Neural crest cell (in vitro differentiated cells): ENCODE results near the gene EPAS1. TPM values are rescaled to one million over a fixed set of nuclear protein-coding genes. Genes with fewer than 3 reads are reported as not detected.

Source experiments
- DNase-seq: peaks from one replicate; pipeline ENCODE4 v3.0.0; 2021; ENCODE audit warnings: low read depth, mixed read lengths, low spot score
- H3K27ac Mint-ChIP-seq: one replicate; pipeline ENCODE4 v1.8.0; 2021; ENCODE audit warnings: mild to moderate bottlenecking, mixed read lengths; ENCODE audit not compliant: unreplicated experiment
- H3K27me3 Mint-ChIP-seq: 2 replicates; pipeline ENCODE4 v1.8.0; 2021; ENCODE audit warnings: low read depth, mild to moderate bottlenecking, mixed read lengths
- H3K36me3 Mint-ChIP-seq: 2 replicates; pipeline ENCODE4 v1.8.0; 2021; ENCODE audit warnings: low read depth, mild to moderate bottlenecking, mixed read lengths
- H3K4me1 Mint-ChIP-seq: 2 replicates; pipeline ENCODE4 v1.8.0; 2021; ENCODE audit warnings: mixed read lengths
- H3K4me3 Mint-ChIP-seq: one replicate; pipeline ENCODE4 v1.8.0; 2021; ENCODE audit warnings: mild to moderate bottlenecking, mixed read lengths
- H3K9me3 Mint-ChIP-seq: 2 replicates; pipeline ENCODE4 v1.8.0; 2021; ENCODE audit warnings: mixed read lengths
- total RNA-seq: library from RNA; stranded (reverse); gene quantifications from 2 replicates; pipeline ENCODE4 v1.2.1, GENCODE V29; 2021
- TF ChIP-seq, protein P1 (sequence below): fragments of 200-600 bp; sonication (generic); conservative IDR thresholded peaks from 2 replicates; pipeline ENCODE4 v1.5.0; 2021; ENCODE audit warnings: antibody characterized with exemption, mild to moderate bottlenecking

The EPAS1 gene
- total RNA-seq, 1 donor from 2014 or later = 0.14 TPM

- Mint-ChIP-seq H3K36me3 (no peaks in the 10 kb centered on the region), H3K4me3 (no peak overlapping the region), H3K9me3 (no peaks in the 10 kb centered on the region), H3K27me3 (peaks cover 4% of the 10 kb centered on the region), H3K4me1 (no peaks in the 10 kb centered on the region), H3K27ac (no peak overlapping the region)
- DNase-seq = no peak
- TF ChIP-seq, protein P1, sequence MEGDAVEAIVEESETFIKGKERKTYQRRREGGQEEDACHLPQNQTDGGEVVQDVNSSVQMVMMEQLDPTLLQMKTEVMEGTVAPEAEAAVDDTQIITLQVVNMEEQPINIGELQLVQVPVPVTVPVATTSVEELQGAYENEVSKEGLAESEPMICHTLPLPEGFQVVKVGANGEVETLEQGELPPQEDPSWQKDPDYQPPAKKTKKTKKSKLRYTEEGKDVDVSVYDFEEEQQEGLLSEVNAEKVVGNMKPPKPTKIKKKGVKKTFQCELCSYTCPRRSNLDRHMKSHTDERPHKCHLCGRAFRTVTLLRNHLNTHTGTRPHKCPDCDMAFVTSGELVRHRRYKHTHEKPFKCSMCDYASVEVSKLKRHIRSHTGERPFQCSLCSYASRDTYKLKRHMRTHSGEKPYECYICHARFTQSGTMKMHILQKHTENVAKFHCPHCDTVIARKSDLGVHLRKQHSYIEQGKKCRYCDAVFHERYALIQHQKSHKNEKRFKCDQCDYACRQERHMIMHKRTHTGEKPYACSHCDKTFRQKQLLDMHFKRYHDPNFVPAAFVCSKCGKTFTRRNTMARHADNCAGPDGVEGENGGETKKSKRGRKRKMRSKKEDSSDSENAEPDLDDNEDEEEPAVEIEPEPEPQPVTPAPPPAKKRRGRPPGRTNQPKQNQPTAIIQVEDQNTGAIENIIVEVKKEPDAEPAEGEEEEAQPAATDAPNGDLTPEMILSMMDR = no peak
Measured at GRCh38 chr2:46366668-46367052, 69.5 kb downstream of the EPAS1 start.

GRCh38 chr2:46367286-46367685 is 70.1 kb downstream of the EPAS1 start:
- DNase-seq = no peak
- Mint-ChIP-seq H3K36me3 (no peaks in the 10 kb centered on the region), H3K27ac (no peak overlapping the region), H3K27me3 (peaks cover 4% of the 10 kb centered on the region), H3K4me1 (no peaks in the 10 kb centered on the region), H3K4me3 (no peak overlapping the region), H3K9me3 (no peaks in the 10 kb centered on the region)
- TF ChIP-seq, protein P1 = no peak

GRCh38 chr2:46368401-46368800 is 71.2 kb downstream of the EPAS1 start:
- no peak for DNase-seq
- peaks cover 3% of the 10 kb centered on the region for H3K9me3 Mint-ChIP-seq
- H3K27me3 Mint-ChIP-seq = peaks cover 4% of the 10 kb centered on the region
- H3K36me3 Mint-ChIP-seq = no peaks in the 10 kb centered on the region
- TF ChIP-seq, protein P1 = no peak
- H3K4me3 Mint-ChIP-seq = no peak overlapping the region
- H3K27ac Mint-ChIP-seq = no peak overlapping the region
- H3K4me1 Mint-ChIP-seq = no peaks in the 10 kb centered on the region

GRCh38 chr2:46369783-46370182 is 72.6 kb downstream of the EPAS1 start:
- H3K27ac Mint-ChIP-seq = no peak overlapping the region
- peaks cover 3% of the 10 kb centered on the region for H3K9me3 Mint-ChIP-seq
- no peak for DNase-seq
- no peak overlapping the region for H3K4me3 Mint-ChIP-seq
- TF ChIP-seq, protein P1 = no peak
- H3K27me3 Mint-ChIP-seq = peaks cover 4% of the 10 kb centered on the region
- no peaks in the 10 kb centered on the region for H3K36me3 Mint-ChIP-seq
- H3K4me1 Mint-ChIP-seq = no peaks in the 10 kb centered on the region

DNA sequence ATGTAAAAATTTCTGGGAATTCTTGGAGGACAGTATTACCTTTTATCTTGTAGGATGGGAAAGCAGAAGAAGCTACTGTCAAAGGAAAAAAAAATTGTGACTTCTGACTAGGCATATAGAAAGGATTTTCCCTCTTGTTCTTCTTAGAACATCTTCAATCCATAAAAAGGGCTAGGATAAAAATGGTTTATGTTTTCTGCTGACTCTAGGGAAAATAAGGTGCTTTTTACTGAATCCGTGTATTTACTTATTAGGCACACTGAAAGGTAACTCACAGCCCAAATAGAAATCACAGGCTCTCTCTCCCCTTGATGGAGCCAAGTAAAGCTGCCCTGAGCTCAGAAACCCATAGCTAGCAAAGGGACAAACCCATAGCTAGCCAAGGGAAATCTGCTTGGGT is 74.6 kb downstream of the EPAS1 start:
- Mint-ChIP-seq H3K9me3 (peaks cover 3% of the 10 kb centered on the region), H3K27ac (no peak overlapping the region), H3K4me3 (no peak overlapping the region), H3K4me1 (no peaks in the 10 kb centered on the region), H3K36me3 (no peaks in the 10 kb centered on the region), H3K27me3 (peaks cover 4% of the 10 kb centered on the region)
- DNase-seq = no peak
- TF ChIP-seq, protein P1 = no peak

DNA sequence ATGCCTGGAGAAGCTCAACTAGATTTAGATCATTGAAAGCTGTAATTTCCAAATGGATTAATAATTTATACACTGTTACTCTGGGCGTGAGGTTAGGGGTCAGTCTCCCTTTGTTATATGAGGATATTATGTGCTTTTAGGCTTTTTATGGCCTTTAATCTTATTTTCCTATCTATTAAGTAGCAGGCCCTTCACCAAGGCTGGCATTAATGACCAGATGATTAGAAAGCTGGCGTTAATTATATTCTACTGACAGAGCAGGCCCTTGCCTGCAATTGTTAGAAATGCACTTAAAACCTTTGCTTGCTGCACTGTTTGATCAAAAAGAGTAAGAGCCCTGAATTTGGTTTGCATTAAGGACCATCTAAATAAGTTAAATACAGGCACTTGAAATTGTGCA is 75.3 kb downstream of the EPAS1 start:
- DNase-seq = no peak
- peaks cover 4% of the 10 kb centered on the region for H3K27me3 Mint-ChIP-seq
- H3K4me3 Mint-ChIP-seq = no peak overlapping the region
- TF ChIP-seq, protein P1 = no peak
- no peaks in the 10 kb centered on the region for H3K4me1 Mint-ChIP-seq
- no peak overlapping the region for H3K27ac Mint-ChIP-seq
- peaks cover 3% of the 10 kb centered on the region for H3K9me3 Mint-ChIP-seq
- H3K36me3 Mint-ChIP-seq = no peaks in the 10 kb centered on the region
